GM11168 (cell line): ENCODE results near the gene MTPN.

ENCODE experiments used
- in situ Hi-C: fragments of 300-500 bp; cut with MboI; formaldehyde crosslinking; loops from one replicate; pipeline ENCODE4 v1.12.0; 2022; ENCODE audit warnings: low sequenced_read_pairs; ENCODE audit not compliant: unreplicated experiment

MTPN gene

GRCh38 chr7:135930565-135931461 is 46.3 kb downstream of the MTPN start:
- in situ Hi-C loops = no loop called here

- in situ Hi-C loops = no loop called here
These were observed 47.4 kb downstream of the MTPN start for GRCh38 chr7:135929722-135930141.

GRCh38 chr7:135929249-135929648 is 47.9 kb downstream of the MTPN start:
- in situ Hi-C loops = no loop called here

GRCh38 chr7:135928136-135928535 is 49.0 kb downstream of the MTPN start:
- in situ Hi-C loops = no loop called here

GRCh38 chr7:135925210-135925609 is 51.9 kb downstream of the MTPN start:
- in situ Hi-C loops = no loop called here

- in situ Hi-C loops = no loop called here
These were observed 52.9 kb downstream of the MTPN start for GRCh38 chr7:135924302-135924701.

- in situ Hi-C loops = no loop called here
These were observed 54.9 kb downstream of the MTPN start for GRCh38 chr7:135922263-135922662.

GRCh38 chr7:135920478-135920877 is 56.7 kb downstream of the MTPN start:
- in situ Hi-C loops = no loop called here

- in situ Hi-C loops = no loop called here
These were observed 57.9 kb downstream of the MTPN start for GRCh38 chr7:135919071-135919841.

GRCh38 chr7:135918134-135918533 is 59.0 kb downstream of the MTPN start:
- in situ Hi-C loops = no loop called here

- in situ Hi-C loops = no loop called here
These were observed 59.4 kb downstream of the MTPN start for GRCh38 chr7:135917721-135918120.

GRCh38 chr7:135914346-135914745 is 62.8 kb downstream of the MTPN start:
- in situ Hi-C loops = no loop called here

GRCh38 chr7:135913404-135913803 is 63.8 kb downstream of the MTPN start:
- in situ Hi-C loops = no loop called here

- in situ Hi-C loops = no loop called here
These were observed 66.1 kb downstream of the MTPN start for GRCh38 chr7:135911099-135911498.

GRCh38 chr7:135910393-135911036 is 66.6 kb downstream of the MTPN start:
- in situ Hi-C loops = no loop called here

- in situ Hi-C loops = no loop called here
These were observed 71.3 kb downstream of the MTPN start for GRCh38 chr7:135905858-135906257.

- in situ Hi-C loops = no loop called here
These were observed 71.8 kb downstream of the MTPN start for GRCh38 chr7:135905355-135905754.

GRCh38 chr7:135904282-135904681 is 72.9 kb downstream of the MTPN start:
- in situ Hi-C loops = no loop called here

GRCh38 chr7:135901585-135902540 is 75.3 kb downstream of the MTPN start:
- in situ Hi-C loops = no loop called here

GRCh38 chr7:135900065-135900546 is 77.1 kb downstream of the MTPN start:
- in situ Hi-C loops = no loop called here
